ENCODE results near the gene DGKA. TPM values are rescaled to one million over a fixed set of nuclear protein-coding genes. Genes with fewer than 3 reads are reported as not detected.
"Not testable (repeated sequence)": the region's sequence is repeated elsewhere in the genome, so short reads cannot be mapped to it uniquely, and the experiment has no call there.

The DGKA gene
- total RNA-seq, 2 donors from 2014 or later: 74.9 to 161 TPM

GRCh38 chr12:56001487-56002100, 70.6 kb downstream of the DGKA start:
- Histone ChIP-seq H3K36me3 (no peaks in the 10 kb centered on the region), H3K27ac (no peak overlapping the region), H3K4me1 (replicated peaks) (peaks cover 4% of the 10 kb centered on the region), H3K4me3 (no peak overlapping the region), H3K9me3 (no peaks in the 10 kb centered on the region), H3K27me3 (replicated peaks; ENCODE audit: insufficient read depth) (no peaks in the 10 kb centered on the region)
- WGBS: 63% methylated on average over 7 of the region's 7 CpGs
- intact Hi-C loops (cut with DNase I): no loop called here
- DNase-seq (ENCODE audit: low spot score): no peak
- TF ChIP-seq CTCF (IDR thresholded peaks at IDR 0.05) (no peak), POLR2A (IDR thresholded peaks at IDR 0.05) (no peak), POLR2AphosphoS5 (IDR thresholded peaks at IDR 0.05) (no peak)

- H3K36me3 ChIP-seq; H3K27me3 ChIP-seq (replicated peaks; ENCODE audit: insufficient read depth); intact Hi-C loops (cut with DNase I): not testable (repeated sequence)
These were observed 72.4 kb downstream of the DGKA start for GRCh38 chr12:56003376-56003775.

More at GRCh38 chr12:56003376-56003775, 72.4 kb downstream of the DGKA start:
- H3K4me3 ChIP-seq; H3K9me3 ChIP-seq; DNase-seq (ENCODE audit: low spot score); H3K4me1 ChIP-seq (replicated peaks); H3K27ac ChIP-seq: not testable (repeated sequence)
- 91% methylated on average over 5 of the region's 5 CpGs for WGBS

Other genes starting within 250 kb of the DGKA start
- 10 to 100 TPM; 17.4 to 37.0 TPM for gene ITGA7, start 223.3 kb upstream of the DGKA start, total RNA-seq
- gene BLOC1S1, start 215.1 kb upstream of the DGKA start, total RNA-seq: 100 to 1,000 TPM; 151 to 240 TPM
- gene RDH5, start 210.8 kb upstream of the DGKA start, total RNA-seq: 10 to 100 TPM in 1 of 2 donors, 1 to 10 TPM in 1; 5.7 to 12.6 TPM
- 100 to 1,000 TPM; 485 to 585 TPM for gene CD63, start 202.2 kb upstream of the DGKA start, total RNA-seq
- gene GDF11, start 188.0 kb upstream of the DGKA start, total RNA-seq: 10 to 100 TPM in 1 of 2 donors, 1 to 10 TPM in 1; 4.1 to 10.3 TPM
- gene SARNP, start 113.4 kb upstream of the DGKA start, total RNA-seq: 10 to 100 TPM; 65.9 to 75.9 TPM
- gene ORMDL2, start 113.1 kb upstream of the DGKA start, total RNA-seq: 10 to 100 TPM; 23.1 to 29.3 TPM
- gene DNAJC14, start 101.6 kb upstream of the DGKA start, total RNA-seq: 10 to 100 TPM; 58.0 to 79.6 TPM
- gene MMP19, start 88.2 kb upstream of the DGKA start, total RNA-seq: 1 to 10 TPM in 1 of 2 donors, under 1 TPM in 1; 0.46 to 2.6 TPM
- gene PYM1, start 3.3 kb upstream of the DGKA start, total RNA-seq: 10 to 100 TPM; 89.0 to 94.5 TPM
- gene PMEL, start 34.9 kb downstream of the DGKA start, total RNA-seq: 1 to 10 TPM in 1 of 2 donors, under 1 TPM in 1; 0.18 to 8.6 TPM
- 10 to 100 TPM; 24.3 to 28.2 TPM for gene CDK2, start 35.7 kb downstream of the DGKA start, total RNA-seq
- gene RAB5B, start 42.9 kb downstream of the DGKA start, total RNA-seq: 100 to 1,000 TPM in 1 of 2 donors, 10 to 100 TPM in 1; 82.5 to 191 TPM
- gene SUOX, start 66.1 kb downstream of the DGKA start, total RNA-seq: 10 to 100 TPM; 23.6 to 49.6 TPM
- 1 to 10 TPM; 2.2 to 6.2 TPM for gene IKZF4, start 89.9 kb downstream of the DGKA start, total RNA-seq
- gene RPS26, start 110.8 kb downstream of the DGKA start, total RNA-seq: 1,000 to 10,000 TPM in 1 of 2 donors, 100 to 1,000 TPM in 1; 284 to 1,659 TPM
- gene ERBB3, start 149.0 kb downstream of the DGKA start, total RNA-seq: 100 to 1,000 TPM in 1 of 2 donors, 10 to 100 TPM in 1; 77.3 to 117 TPM
- gene PA2G4, start 173.4 kb downstream of the DGKA start, total RNA-seq: 10 to 100 TPM; 75.0 to 93.3 TPM
- 1,000 to 10,000 TPM; 2,549 to 4,385 TPM for gene RPL41, start 185.5 kb downstream of the DGKA start, total RNA-seq
- 1 to 10 TPM; 4.6 to 9.1 TPM for gene ZC3H10, start 187.1 kb downstream of the DGKA start, total RNA-seq
- gene ESYT1, start 197.1 kb downstream of the DGKA start, total RNA-seq: 100 to 1,000 TPM in 1 of 2 donors, 10 to 100 TPM in 1; 66.8 to 167 TPM
- gene MYL6B, start 221.4 kb downstream of the DGKA start, total RNA-seq: 100 to 1,000 TPM in 1 of 2 donors, 10 to 100 TPM in 1; 66.4 to 203 TPM
- 1,000 to 10,000 TPM; 1,587 to 1,792 TPM for gene MYL6, start 227.2 kb downstream of the DGKA start, total RNA-seq

All from prostate gland (tissue), 2 donors.